ENCODE data around the gene GNAZ.
A peak's percentile ranks its signal among the peaks of the same experiment; 100 is the strongest.

GNAZ gene

DNA sequence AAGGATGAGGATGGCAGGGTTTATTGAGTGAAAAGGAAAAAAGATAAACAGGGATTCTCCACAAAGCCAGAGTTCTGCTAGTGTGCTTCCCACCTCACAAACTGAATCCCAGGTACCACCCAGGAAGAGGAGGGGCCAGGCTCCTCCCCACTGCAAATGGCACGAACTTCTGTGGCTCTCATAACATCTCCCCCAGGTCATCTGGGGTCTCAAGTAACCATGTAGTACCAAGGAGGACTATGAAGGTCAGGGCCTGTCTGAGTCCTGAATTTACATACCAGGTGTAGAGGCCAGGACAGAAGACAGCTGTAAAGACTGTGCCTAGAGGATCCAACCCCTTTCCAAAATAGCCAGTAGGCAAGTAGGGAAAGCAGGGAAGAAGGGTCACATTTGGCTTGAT is 25.7 kb upstream of the GNAZ start:
- no peak for DNase-seq (ENCODE audit: low read depth)

DNA sequence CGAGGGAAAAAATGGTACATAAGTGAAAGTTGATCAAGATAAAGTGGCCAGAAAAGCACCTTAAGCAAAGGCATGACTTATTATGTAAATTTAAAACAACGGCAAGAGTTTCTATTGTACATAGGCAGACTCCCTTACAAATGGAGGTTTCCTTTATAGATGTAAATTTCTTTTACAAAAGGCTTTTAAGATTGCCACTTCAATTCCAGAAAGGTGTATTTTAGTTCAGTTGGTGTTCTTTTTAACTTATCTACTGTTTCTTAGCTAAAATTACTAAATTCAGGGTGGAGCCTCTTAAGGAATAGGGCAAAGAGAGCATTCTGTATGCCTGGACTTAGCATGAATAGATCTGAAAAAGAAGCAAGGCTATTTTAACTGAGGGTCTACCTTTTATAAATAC is 24.9 kb upstream of the GNAZ start:
- DNase-seq (ENCODE audit: low read depth): no peak

- DNase-seq (ENCODE audit: low read depth): no peak
Observed at GRCh38 chr22:23047265-23047664, 23.1 kb upstream of the GNAZ start.

DNA sequence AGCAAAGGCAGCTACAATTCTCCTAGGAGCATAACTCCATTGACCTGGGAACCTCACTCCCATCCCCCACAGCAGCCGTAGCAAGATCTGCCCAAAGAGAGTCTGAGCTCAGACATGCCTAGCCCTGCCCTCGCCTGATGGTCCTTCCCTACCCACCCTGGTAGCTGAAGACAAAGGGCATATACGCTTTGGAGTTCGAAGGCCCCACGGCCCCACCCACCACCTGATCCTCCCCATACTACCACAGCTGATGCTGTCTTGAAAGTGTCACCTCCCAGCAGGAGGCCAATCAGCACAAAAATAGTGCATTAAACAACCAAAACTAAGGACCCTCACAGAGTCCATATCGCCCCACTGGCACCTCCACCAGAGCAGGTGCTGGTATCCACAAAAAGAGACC is 22.6 kb upstream of the GNAZ start:
- DNase-seq (ENCODE audit: low read depth): no peak

DNA sequence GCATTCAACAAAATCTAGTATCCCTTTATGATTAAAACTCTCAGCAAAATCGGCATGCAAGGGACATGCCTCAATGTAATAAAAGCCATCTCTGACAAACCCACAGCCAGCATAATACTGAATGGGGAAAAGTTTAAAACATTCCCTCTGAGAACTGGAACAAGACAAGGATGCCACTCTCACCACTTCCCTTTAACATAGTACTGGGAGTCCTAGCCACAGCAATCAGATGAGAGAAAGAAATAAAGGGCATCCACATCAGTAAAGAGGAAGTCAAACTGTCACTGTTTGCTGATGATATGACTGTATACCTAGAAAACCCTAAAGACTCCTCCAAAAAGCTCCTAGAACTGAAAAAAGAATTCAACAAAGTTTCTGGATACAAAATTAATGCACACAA is 19.8 kb upstream of the GNAZ start:
- peak; percentile 41 for DNase-seq (ENCODE audit: low read depth)

DNA sequence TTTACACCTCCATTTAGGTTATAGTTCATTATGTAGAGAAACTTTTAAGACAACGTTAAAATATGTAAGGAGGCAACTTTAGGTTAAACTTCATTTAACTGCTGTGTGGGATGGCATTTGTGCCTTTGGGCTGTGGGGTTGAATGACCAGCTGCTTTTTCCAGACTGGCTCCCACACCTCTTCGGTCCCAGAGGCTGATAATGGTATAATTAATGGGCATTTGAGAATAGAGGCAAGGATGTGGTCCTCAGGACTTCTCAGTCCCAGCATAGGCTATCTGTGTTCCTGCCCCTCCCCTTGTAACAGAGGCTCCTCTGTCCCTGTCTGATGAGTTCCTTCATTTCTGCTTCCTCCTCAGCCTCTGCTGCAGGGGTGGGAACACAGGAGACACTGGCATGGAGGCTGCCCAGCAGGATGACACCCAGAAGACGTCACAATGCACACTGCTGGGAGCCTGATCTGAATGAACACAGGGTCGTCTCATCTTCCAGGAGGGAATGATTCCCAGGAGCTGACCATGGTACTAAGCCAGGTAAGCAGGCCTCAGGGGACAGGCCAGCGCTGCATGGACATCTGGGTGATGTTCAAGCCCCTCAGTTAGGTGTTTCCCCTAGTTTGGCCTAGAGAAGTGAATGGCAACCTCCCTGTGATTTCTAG is 17.1 kb upstream of the GNAZ start:
- no peak for DNase-seq (ENCODE audit: low read depth)

DNA sequence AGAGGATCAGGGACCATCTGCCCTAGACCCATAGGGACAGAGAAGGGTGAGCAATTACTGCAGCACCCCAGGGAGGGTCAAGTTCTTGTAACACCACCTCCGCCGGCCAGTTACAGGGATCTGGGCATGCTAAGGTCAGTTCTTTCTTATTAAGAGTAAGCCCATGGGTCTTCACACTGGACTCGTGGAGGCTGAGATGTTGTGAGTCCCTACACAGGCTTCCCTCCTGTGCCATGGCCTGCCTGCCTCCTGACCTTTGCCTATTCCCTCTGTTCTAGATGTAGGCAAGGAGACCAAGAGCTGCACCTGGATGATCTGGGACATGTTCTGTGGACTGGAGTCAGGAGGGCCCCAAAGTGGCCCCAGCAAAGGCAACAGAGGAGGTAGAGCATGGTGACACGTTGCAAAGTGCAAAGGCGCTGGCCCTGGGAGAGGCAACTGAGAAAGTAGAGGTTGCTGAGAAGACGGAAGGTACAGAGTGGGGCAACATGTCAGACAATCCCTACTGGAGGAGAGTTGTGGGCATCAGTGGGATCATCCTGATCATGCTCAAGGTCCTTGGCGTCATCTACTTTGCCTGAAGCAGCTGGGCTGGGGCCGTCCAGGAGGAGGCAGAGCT is 16.3 kb upstream of the GNAZ start:
- no peak for DNase-seq (ENCODE audit: low read depth)

DNA sequence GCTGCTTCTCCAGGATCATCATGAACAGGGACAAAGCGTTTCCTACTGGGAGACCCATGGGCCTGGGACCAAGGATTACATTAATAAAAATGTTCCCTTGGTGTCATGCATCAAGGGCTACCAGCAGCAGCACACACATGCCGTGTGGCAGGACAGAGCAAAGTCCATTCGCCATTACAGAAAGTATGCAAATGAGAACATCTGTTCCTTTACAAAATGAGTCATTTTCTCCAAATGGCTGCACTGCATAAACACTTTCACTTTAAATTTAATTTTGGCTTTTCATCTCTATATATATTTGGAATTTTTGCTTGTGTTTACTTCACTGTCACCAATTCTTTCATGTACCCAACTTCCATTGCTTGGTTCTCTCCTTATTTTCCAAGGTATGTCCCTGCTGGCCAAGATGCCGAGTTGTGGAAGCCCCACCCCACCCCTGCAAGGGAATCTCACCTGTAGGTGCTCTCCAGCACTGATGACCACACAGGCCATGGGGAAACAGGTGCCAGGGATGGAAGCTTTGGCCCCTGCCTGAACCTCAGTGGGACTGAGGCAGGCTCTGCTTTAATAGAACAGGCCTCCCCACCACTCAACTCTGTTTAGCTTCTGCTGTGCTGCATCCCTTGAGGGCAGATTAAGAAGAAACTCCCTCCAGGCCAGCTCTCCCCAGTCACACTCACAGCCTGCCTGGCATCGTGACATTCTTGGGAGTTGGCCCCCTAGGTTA is 15.6 kb upstream of the GNAZ start:
- DNase-seq (ENCODE audit: low read depth): no peak

DNA sequence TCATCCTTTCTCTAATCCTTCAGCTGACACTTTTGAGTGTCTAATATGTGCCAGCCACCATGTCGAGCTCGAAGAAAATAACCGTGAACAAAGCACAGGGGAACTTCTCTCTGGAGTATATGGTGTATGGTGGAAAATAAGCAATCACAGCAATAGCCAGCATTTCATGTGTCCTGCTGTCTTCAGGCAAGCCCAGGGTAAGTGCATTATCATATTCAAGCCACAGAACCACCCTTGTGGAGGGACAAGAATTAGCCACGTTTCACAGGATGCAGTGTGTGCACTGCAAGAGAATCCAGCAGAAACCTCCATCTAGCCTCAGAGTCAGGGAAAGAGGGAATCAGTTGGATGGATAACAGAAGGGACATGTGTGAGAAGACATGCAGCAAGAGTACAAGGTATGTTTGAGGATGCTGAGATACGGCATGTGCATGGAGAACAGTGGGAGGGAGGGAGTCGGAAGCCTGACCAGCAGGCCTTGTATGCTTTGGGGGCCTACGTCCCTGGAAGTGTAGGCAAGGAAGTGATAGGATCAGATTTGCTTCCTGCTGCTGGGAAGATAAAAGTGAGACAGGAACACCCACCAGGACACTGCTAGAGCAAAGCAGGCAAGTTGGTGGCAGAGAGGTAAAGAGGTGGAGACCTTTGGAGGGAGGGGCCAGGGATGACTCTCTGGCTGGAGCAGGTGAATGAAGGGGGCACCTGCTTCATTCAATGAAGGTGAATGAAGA is 14.7 kb upstream of the GNAZ start:
- DNase-seq (ENCODE audit: low read depth): no peak

- no peak for DNase-seq (ENCODE audit: low read depth)
Observed at GRCh38 chr22:23057331-23057730, 13.0 kb upstream of the GNAZ start.

DNA sequence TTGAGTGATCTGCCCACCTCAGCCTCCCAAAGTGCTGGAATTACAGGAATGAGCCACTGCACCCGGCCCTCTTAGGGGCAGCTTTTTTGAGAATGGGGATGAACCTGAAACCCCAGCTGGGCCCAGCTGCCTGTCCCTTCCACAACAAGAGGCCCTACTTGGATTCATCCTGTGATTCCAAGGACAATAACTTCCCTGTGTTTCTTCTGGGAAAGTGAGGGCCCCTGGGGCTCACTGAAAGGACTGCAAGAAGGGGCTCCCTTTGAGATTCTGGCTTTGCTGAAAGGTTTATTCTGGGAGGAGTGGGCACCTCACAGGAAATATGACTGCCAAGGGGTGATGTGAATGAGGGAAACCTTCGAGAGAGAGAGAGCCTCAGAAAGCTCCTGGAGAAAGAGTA is 12.3 kb upstream of the GNAZ start:
- no peak for DNase-seq (ENCODE audit: low read depth)

DNA sequence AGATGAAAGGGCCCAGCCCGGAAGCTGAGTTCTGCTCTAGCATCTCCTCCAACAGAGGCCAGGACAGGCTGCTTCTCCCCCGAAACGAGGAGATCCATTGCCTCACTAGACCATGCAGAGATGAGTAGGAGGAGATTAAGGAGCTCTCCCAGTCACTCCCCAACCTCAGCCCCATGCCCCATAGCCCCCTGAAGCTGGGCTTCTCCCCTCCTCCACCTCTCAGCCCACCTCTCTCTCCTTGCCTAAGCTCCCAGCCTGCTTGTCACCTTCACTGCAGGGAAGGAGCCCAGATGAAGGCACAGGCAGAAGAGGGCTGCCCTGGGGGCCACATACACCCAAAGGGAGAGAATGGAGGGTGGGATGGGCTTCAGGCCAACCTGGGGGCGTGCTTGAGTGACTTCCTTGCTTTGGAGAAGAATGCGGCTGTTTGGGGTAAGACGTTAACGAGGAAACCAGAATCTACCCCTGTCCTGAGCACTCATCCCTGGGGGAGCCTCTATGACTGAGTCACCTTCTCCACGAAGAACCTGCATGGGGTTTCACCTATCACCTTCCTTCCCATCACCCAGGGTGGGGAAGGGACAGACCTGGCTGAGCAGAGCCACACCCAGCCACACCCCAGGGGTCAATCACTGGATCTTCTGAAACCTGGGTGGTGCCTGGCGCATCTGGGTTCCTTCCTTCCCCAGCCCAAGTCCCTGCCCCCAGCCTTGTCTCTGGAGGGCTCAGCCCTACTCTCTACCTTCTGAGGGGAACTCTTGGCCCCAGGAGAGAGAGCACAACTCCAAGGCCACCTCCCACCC is 11.6 kb upstream of the GNAZ start:
- DNase-seq (ENCODE audit: low read depth): no peak

DNA sequence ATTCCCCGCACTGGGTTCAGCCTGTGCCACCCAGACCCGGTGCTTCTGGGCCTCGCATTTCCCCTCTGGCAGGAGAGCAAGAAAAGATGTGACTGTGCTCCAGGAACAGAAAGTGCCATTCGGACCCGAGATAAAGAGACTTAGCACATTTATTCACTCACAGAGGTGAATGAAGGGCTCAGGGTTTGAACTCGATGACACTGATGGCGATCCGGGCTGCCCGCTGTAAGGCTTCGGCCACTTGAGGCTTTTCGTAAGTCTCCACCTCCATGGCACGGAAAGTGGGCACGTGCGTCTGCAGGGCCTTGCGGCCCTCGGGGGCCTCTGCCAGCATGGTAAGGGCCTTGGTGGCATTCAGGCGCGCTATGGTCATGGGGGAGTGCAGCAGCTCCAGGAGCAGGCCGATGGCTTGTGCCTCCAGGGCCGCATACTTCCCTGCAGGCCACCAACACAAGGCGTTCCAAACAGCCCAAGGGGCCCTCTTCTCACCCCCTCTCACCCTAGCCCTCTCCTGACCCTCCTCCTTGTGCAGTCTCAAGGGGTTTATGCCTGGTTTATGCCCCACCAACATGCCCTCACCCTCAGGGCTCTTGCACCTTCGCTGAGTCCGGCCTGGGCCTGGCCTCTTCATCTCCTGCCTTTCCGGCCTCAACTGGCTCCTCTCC is 10.9 kb upstream of the GNAZ start:
- no peak for DNase-seq (ENCODE audit: low read depth)

DNA sequence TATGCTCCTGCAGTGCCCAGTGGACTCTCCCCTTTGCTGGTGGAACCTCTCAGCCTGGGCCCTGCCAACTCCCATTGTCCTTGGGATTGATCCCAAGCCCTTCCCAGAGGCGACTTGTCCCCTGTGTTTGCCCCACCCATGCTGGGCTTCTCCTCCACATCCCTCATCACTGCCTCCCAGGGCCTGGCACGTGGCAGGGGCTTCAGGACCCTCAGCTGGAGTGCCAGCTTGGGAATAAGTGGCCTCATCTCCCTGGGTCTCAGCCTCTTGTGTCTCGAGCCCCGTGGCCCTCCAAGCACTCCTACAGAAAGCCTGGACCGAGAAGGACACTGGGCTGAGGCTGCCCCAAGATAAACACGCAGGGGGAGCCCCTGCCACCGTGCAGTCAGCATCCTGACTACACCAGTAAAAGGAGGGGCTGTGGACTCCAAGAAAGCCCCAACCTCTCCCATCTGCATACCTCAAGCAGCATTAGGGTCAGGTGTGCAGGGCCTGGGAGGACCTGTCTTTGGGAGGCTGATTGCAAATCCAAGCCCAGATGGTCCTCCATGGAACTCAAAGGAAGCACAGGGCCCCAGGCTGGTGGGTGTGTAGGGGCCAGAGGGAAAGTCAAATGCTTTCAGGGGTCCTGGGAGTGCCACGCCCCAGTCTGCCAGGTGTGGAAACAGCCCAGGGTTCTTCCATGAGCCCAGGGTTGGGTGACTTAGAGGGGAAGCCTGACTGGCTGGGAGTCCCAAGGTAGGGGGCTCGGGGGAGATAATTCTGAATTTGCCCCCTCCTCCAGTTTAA is 9.5 kb upstream of the GNAZ start:
- DNase-seq (ENCODE audit: low read depth): no peak

DNA sequence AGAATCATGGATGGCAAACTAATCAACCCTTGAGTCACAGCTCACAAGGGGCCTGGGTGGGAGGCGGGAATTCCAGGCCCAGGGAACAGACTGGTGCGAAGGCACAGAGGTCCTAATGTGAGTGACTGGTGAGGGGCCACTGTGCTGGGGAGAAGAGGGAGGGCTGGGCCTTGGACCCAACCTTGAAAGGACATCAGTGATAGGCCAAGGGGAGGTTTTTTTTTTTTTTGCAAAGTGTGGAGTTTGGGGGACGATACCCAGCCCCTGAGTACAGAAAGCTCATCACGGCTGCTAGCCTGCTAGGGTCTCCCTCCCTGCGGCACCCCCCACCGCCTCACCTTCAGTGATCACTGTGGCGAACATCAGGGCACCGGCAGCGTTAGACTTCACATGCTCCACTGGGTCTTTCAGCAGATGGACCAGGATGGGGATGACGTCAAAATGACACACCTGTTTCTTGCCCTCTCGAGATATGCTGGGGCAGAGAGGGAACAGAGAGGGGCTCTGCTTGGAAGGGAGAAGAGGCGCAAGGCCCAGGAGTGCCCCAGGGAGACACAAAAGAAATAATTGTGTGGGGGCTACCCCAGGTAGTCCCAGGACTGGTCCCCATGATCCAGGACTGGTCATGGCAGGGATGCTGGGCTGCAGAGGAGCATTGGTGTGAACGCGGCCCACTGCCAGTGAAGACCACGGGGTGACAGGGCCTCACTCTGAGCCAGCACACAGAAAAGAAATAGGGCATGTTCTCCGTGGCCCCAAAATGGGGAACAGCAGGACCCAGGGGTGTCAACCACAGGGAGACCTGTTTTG is 8.6 kb upstream of the GNAZ start:
- no peak for DNase-seq (ENCODE audit: low read depth)

GRCh38 chr22:23062616-23063538 is 7.4 kb upstream of the GNAZ start:
- DNase-seq (ENCODE audit: low read depth): no peak

DNA sequence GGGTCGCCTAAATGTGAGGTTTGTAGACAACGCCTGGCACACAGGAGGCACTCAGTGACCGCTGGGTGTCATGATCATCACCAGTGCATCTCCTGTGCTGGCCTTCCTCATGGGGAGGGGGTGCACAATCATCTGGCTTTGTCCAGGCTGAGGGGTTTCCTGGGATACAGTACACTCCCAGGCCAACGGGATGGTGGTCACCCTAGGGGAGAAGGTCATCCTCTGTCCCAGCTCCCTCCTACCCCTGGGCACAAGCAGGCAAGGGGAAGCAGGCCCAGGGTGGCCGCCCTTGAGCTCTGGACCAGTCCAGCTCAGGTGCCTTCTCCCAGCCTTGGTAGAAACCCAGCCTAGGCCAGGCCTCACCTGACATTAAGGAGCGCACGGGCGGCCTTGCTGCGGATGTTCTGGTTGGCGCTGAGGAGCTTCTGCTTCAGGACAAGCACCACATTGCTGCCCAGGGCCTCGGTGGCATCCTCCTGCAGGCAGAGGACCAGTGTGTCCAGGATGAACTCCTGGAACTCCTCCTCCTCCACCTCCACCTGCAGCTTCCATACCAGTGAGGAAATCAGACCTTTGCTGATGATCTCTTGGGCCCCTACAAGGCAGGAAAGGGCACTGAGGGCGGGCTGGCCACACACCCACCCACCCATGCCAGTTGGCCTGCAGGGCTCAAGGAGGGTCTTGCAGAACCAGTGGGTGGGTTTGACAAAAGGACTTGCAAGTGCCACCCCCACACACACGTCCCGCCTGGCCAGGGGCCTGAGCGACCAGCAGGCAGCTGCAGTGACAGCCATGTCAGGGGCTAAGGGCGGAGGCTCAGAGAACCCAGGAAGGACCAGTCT is 6.6 kb upstream of the GNAZ start:
- DNase-seq (ENCODE audit: low read depth): no peak
